GM12873 (cell line): ENCODE results near the gene FBLN7.

Experiments
- TF ChIP-seq, protein P1 (sequence below): IDR thresholded peaks from 2 replicates; pipeline ENCODE4 v1.5.1; 2012; ENCODE audit warnings: low read depth, mild to moderate bottlenecking, moderate library complexity, low read length, control low read depth; ENCODE audit not compliant: insufficient read depth; ENCODE audit errors: missing control alignments

FBLN7 gene

DNA sequence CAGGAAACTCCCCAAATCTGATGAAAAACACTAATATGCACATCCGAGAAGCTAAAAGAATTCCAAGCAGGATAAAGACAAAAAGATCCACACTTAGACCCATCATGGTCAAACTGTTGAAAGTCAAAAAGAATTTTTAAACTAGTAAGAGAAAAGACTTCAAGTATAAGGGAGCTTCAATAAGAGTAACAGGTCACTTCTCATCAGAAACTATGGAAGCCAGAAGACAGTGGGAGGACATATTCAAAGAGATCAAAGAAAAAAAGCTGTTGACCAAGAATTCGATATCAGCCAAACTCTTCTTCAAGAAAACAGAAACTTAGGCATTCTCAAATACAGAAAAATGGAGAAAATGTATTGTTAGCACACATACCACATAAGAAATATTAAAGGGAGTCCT, 66.2 kb downstream of the FBLN7 start:
- TF ChIP-seq, protein P1, sequence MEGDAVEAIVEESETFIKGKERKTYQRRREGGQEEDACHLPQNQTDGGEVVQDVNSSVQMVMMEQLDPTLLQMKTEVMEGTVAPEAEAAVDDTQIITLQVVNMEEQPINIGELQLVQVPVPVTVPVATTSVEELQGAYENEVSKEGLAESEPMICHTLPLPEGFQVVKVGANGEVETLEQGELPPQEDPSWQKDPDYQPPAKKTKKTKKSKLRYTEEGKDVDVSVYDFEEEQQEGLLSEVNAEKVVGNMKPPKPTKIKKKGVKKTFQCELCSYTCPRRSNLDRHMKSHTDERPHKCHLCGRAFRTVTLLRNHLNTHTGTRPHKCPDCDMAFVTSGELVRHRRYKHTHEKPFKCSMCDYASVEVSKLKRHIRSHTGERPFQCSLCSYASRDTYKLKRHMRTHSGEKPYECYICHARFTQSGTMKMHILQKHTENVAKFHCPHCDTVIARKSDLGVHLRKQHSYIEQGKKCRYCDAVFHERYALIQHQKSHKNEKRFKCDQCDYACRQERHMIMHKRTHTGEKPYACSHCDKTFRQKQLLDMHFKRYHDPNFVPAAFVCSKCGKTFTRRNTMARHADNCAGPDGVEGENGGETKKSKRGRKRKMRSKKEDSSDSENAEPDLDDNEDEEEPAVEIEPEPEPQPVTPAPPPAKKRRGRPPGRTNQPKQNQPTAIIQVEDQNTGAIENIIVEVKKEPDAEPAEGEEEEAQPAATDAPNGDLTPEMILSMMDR: no peak

DNA sequence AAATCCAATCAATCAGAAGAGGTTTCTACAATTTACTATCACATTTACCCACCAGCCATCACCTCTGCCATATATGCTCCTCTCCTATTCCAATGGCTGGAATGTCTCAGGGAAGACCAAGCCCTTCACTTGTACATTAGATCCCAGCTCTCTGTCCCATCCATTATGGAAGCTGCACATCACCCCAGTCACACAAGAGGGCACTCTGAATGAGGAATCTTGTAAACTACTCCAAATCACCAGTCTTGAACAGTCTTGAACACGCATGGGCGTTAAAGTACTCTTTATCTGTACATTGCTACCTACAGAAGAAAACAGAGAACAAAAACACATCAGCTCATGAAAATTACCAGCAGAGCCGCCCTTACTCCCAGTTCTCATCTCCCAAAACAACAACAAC, 78.0 kb downstream of the FBLN7 start:
- TF ChIP-seq, protein P1: peak; percentile 6

DNA sequence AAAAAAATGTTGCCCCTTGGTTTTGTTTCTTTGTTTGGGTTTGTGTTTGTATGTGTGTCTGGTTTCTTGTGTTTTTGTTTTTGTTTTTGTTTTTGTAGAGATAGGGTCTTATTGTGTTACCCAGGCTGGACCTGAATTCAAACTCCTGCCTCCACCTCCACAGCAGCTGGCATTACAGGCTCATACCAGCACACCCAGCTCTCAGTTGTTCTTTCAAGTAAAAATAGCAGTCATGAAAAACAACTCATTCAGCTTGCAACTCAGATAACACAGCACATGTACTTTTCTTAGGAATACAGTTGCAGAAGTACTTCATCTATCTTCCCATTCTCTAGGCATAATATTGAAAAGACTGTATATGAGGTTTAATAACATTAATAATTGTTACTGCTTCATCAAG, 79.7 kb downstream of the FBLN7 start:
- TF ChIP-seq, protein P1: no peak

DNA sequence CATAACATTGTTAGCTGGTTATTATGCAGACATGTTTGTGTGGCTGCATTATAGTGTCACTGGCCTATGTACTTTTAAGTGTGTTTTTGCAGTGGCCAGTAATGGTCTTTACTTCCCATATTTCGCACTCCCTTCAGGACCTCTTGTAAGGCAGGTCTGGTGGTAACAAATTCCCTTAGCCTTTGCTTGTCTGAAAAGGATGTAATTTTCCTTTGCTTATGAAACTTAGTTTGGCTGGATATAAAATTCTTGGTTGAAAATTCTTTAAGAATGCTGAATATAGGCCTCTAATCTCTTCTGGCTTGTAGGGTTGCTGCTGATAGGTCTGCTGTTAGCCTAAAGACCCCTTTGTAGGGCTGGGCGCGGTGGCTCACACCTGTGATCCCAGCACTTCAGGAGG, 82.0 kb downstream of the FBLN7 start:
- TF ChIP-seq, protein P1: no peak

DNA sequence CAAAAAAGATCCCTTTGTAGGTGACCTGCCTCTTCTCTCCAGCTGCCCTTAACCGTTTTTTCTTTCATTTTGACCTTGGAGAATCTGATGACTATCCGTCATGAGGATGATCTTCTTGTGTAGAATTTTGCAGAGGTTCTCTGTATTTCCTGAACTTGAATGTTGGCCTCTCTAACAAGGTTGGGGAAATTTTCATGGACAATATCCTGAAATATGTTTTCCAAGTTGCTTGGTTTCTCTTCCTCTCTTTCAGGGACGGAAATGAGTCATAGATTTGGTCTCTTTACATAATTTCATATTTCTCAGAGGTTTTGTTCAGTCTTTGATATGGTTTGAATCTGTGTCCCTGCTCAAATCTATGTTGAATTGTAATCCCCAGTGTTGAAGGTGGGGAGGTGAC, 82.6 kb downstream of the FBLN7 start:
- TF ChIP-seq, protein P1: no peak

DNA sequence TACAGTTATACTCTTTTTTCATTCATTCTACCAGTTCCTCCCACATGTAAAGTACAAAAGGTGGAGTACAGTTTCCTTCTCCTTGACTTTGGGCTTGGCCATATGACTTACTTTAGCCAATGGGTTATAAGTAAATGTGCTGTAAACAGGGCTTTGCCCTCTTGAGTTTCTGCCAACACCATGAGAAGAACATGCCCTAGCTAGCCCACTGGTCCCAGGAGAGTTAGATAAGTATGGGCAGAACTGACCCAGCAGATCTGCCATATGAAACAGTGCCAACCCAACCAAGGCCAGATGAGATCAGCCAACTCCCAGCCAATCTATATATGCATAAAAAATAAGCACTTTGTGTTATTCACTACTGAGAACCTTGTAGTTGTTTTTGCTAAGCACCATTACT, 91.2 kb downstream of the FBLN7 start:
- TF ChIP-seq, protein P1: no peak

DNA sequence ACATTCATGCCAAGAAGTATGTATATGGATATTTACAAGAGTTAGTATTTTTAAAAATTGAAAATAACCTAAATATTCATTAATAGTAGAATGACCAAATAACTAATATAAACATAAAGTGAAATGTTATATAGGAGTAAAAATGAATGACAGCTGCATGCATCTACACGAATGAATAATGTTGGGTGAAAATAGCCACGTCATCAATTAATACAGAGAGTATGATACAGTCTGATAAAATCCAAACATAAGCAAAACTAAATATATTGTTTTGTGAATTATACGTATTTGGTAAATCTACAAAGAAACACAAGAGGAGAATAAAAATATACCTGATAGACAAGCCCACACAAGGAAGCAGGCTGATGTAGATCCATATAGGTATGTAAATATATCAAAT, 92.2 kb downstream of the FBLN7 start:
- TF ChIP-seq, protein P1: no peak
